Spleen (tissue), 11 donors: Measurements from ENCODE around the gene ALK. TPM values are rescaled to one million over a fixed set of nuclear protein-coding genes. Genes with fewer than 3 reads are reported as not detected.

ENCODE experiments used
- DNase-seq: peaks from one replicate; pipeline ENCODE4 v3.0.0-alpha.2; 2020
- H3K27ac ChIP-seq, 8 donors: fragments of 200-600 bp; sonication (generic) in 7 of 8; 1 replicate in 4 of 8; 2 replicates in 4 of 8; pipeline versions ENCODE4 v1.5.0 to v1.8.0; 2016 to 2021; ENCODE audit warnings: inconsistent platforms in 4 of 8, mild to moderate bottlenecking in 4 of 8, moderate library complexity in 1 of 8
- H3K27me3 ChIP-seq, 7 donors: fragments of 200-600 bp; sonication (generic) in 6 of 7; replicated peaks in 1 of 7; 1 replicate in 4 of 7; 2 replicates in 3 of 7; pipeline versions ENCODE4 v1.5.0 to v1.8.0; 2016 to 2021; ENCODE audit warnings: inconsistent platforms in 3 of 7, mild to moderate bottlenecking in 1 of 7
- H3K36me3 ChIP-seq, 6 donors: fragments of 200-600 bp; sonication (generic) in 5 of 6; 1 replicate in 4 of 6; 2 replicates in 2 of 6; pipeline versions ENCODE4 v1.5.0 to v1.8.0; 2016 to 2021; ENCODE audit warnings: inconsistent platforms in 2 of 6
- H3K4me1 ChIP-seq, 6 donors: fragments of 200-600 bp; sonication (generic) in 5 of 6; 1 replicate in 3 of 6; 2 replicates in 3 of 6; pipeline versions ENCODE4 v1.5.0 to v1.8.0; 2016 to 2021; ENCODE audit warnings: inconsistent platforms in 3 of 6
- H3K4me3 ChIP-seq, 8 donors: fragments of 200-600 bp; sonication (generic) in 7 of 8; 1 replicate in 4 of 8; 2 replicates in 4 of 8; pipeline versions ENCODE4 v1.5.0 to v1.8.0; 2016 to 2021; ENCODE audit warnings: inconsistent platforms in 4 of 8, mild to moderate bottlenecking in 4 of 8, moderate library complexity in 2 of 8
- H3K9me3 ChIP-seq, 8 donors: fragments of 200-600 bp; sonication (generic) in 7 of 8; 1 replicate in 4 of 8; 2 replicates in 4 of 8; pipeline versions ENCODE4 v1.5.0 to v1.8.0; 2016 to 2021; ENCODE audit warnings: inconsistent platforms in 4 of 8
- POLR2A ChIP-seq, 3 donors: fragments of 450-650 bp; IDR thresholded peaks; one replicate each; pipeline ENCODE4 v1.5.1; 2017; ENCODE audit warnings: antibody characterized with exemption in 3 of 3, mild to moderate bottlenecking in 1 of 3
- POLR2AphosphoS5 ChIP-seq, 3 donors: sonication (generic); formaldehyde crosslinking; IDR thresholded peaks; one replicate each; pipeline ENCODE4 v1.5.1; 2017; ENCODE audit warnings: antibody characterized with exemption in 3 of 3
- WGBS, 5 donors: extraction: QIAGEN DNeasy Blood & Tissue Kit in 3 of 5; methylation state at CpG; one replicate each; pipeline versions ENCODE4 v1.1.5 to v1.1.7; 2013 to 2018; 5-methylcytosine and 5-hydroxymethylcytosine counted together
- intact Hi-C: fragments of 100-400 bp; cut with DNase I; formaldehyde crosslinking; loops from one replicate; pipeline ENCODE4 v1.15.0; 2023; ENCODE audit warnings: low total_unique reads
- polyA plus RNA-seq, 3 donors: library from polyadenylated mRNA; stranded (reverse); fragments of 200-250 nt; gene quantifications; one replicate each; pipeline ENCODE4 v1.2.1, GENCODE V29; 2013
- total RNA-seq, 7 donors: library from RNA; depleted of rRNA in 3 of 7; stranded (reverse); fragments of >200 nt in 3 of 7; fragmentation: NEBNext Ultra II Directional in 4 of 7; extraction: Animal tissue kit (Norgen Biotek cat#: 25700) in 4 of 7; gene quantifications; one replicate each; pipeline versions ENCODE4 v1.1.0 to v1.2.1, GENCODE V29; 2016 to 2021
- TF ChIP-seq, protein P1 (sequence below), 11 experiments: fragments of 200-600 bp in 7 of 11; fragments of 450-650 bp in 4 of 11; sonication (generic) in 4 of 11; IDR thresholded peaks in 8 of 11; conservative IDR thresholded peaks in 3 of 11; 1 replicate in 7 of 11; 2 replicates in 4 of 11; pipeline versions ENCODE4 v1.4.0 to v1.8.0; 2016 to 2021; ENCODE audit warnings: antibody characterized with exemption in 11 of 11, inconsistent platforms in 4 of 11, mild to moderate bottlenecking in 1 of 11
- donor health status: healthy with polysubstance abuse.
- donor health status: DM: no; HTN: no; CAD: no; lungs with moderate emphysema.
- donor health status: DM: no; HTN: no; CAD: no.
- donor health status: Bipolar disorder and iron deficiency.
- donor health status: healthy.
- donor health status: DM: no; HTN: no; CAD: no.
- donor health status: DM: yes; HTN: yes; CAD: no.

The ALK gene
- total and polyA plus RNA-seq, 10 donors: 0.03 to 0.28 (median 0.06) TPM; not detected in 7

DNA sequence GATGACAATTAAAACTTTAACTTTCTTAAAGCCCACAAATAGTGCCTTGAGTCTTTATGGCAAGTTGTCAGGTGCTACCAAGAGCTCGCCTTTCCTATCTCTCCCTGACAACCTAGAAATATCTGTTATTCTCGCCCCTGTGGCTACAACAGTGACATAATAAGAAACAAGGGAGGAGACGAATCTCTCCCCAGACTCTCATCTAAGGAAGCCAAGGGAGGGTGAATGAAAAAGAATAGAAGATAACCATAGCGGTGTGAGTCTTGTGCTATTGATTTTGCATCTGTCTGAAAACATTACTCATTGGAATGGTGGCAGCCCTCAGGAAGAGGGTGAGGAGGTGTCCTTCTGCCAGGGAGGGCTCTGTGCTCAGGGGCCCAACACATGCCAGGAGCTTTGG is 114.3 kb downstream of the ALK start:
- intact Hi-C loops: no loop called here
- no peak for DNase-seq
- Histone ChIP-seq H3K27me3 (peaks cover 0 to 6% (median 0%) of the 10 kb centered on the region in 7 donors), H3K4me3 (no peak overlapping the region), H3K27ac (no peak overlapping the region), H3K4me1 (no peaks in the 10 kb centered on the region), H3K36me3 (no peaks in the 10 kb centered on the region), H3K9me3 (no peaks in the 10 kb centered on the region)
- TF ChIP-seq POLR2A (IDR thresholded peaks at IDR 0.05): no peak
- TF ChIP-seq, protein P1, sequence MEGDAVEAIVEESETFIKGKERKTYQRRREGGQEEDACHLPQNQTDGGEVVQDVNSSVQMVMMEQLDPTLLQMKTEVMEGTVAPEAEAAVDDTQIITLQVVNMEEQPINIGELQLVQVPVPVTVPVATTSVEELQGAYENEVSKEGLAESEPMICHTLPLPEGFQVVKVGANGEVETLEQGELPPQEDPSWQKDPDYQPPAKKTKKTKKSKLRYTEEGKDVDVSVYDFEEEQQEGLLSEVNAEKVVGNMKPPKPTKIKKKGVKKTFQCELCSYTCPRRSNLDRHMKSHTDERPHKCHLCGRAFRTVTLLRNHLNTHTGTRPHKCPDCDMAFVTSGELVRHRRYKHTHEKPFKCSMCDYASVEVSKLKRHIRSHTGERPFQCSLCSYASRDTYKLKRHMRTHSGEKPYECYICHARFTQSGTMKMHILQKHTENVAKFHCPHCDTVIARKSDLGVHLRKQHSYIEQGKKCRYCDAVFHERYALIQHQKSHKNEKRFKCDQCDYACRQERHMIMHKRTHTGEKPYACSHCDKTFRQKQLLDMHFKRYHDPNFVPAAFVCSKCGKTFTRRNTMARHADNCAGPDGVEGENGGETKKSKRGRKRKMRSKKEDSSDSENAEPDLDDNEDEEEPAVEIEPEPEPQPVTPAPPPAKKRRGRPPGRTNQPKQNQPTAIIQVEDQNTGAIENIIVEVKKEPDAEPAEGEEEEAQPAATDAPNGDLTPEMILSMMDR (IDR thresholded peaks at IDR 0.05 in 8 of 11, conservative IDR thresholded peaks at IDR 0.05 in 3 of 11): no peak
- TF ChIP-seq POLR2AphosphoS5 (IDR thresholded peaks at IDR 0.05): no peak
- WGBS, 5 donors: 75 to 89% (median 76%) methylated on average over 4 of the region's 4 CpGs

DNA sequence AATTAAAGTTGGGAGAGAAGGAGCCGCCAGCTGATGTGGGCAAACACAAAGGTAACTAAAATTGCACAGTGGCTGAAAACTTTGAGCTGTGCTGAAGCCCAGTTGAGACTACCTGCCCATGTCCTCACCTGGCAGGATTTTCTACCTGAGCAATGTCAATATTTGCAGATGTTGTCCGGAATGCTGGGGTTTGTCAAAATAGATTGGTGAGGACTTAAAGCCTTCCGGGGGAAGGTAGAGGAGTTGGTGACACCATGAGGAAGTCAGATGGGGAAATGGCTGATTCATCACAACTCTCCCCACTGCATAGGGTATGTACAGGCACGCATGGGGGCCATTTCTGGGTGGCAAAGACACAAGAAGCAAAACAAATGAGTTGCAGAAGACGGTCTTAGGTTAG is 114.9 kb downstream of the ALK start:
- Histone ChIP-seq H3K4me1 (no peaks in the 10 kb centered on the region), H3K4me3 (no peak overlapping the region), H3K27me3 (peaks cover 0 to under 1% (median 0%) of the 10 kb centered on the region in 7 donors), H3K9me3 (no peaks in the 10 kb centered on the region), H3K36me3 (no peaks in the 10 kb centered on the region), H3K27ac (no peak overlapping the region)
- WGBS, 5 donors: 64 to 76% (median 75%) methylated on average over 5 of the region's 5 CpGs
- intact Hi-C loops: no loop called here
- TF ChIP-seq POLR2A (IDR thresholded peaks at IDR 0.05): no peak
- DNase-seq: no peak

DNA sequence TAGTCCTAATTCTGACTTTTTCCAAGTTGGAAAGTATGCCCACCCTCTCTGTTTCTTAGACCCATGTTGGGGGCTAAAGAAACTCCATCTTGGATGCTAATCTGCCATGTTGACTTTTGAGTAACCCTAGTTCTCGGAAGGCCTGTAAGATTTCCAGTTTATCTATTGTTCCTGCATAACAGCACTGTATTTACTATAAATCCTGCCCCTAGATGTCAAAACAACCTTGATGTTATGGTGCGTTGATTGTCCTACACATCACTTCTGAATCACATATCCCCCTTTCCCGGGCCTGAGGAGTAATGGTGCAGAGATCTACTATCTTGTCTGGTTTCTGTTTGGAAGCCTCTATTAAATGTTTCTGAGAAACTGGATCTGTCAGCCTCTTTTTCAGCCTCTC is 116.7 kb downstream of the ALK start:
- peaks cover 0 to 6% (median 0%) of the 10 kb centered on the region in 7 donors for H3K27me3 ChIP-seq
- no peaks in the 10 kb centered on the region for H3K36me3 ChIP-seq
- no peak overlapping the region for H3K27ac ChIP-seq
- no peaks in the 10 kb centered on the region for H3K9me3 ChIP-seq
- TF ChIP-seq, protein P1 (IDR thresholded peaks at IDR 0.05 in 8 of 11, conservative IDR thresholded peaks at IDR 0.05 in 3 of 11): no peak
- TF ChIP-seq POLR2A (IDR thresholded peaks at IDR 0.05): no peak
- no peak for TF ChIP-seq POLR2AphosphoS5 (IDR thresholded peaks at IDR 0.05)
- WGBS, 5 donors: 87 to 95% (median 89%) methylated on average over 3 of the region's 3 CpGs
- no peak for DNase-seq
- intact Hi-C loops: no loop called here
- H3K4me3 ChIP-seq: no peak overlapping the region
- H3K4me1 ChIP-seq: no peaks in the 10 kb centered on the region

DNA sequence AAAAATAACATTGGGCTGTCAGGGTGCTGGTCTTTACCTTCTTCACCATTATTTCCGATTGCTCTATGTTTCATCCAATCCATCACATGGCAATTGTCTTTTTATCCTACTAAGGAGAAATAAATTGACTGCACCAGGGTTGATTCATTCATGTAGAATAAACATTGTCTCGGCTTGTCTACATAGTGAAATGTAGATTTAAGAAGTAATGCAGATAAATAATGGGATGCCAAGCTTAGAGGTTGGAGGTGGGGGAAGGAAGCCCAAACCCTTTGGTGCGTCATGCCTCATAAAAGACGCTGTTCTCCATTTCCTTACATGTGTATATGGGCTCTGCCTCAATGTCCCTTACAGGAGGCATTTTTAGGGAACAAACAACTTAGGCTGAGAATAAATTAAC is 117.8 kb downstream of the ALK start:
- H3K4me3 ChIP-seq: no peak overlapping the region
- no peaks in the 10 kb centered on the region for H3K9me3 ChIP-seq
- TF ChIP-seq POLR2A (IDR thresholded peaks at IDR 0.05) (no peak), POLR2AphosphoS5 (IDR thresholded peaks at IDR 0.05) (no peak)
- TF ChIP-seq, protein P1 (IDR thresholded peaks at IDR 0.05 in 8 of 11, conservative IDR thresholded peaks at IDR 0.05 in 3 of 11): no peak
- 79 to 90% (median 83%) methylated on average over 4 of the region's 4 CpGs for WGBS, 5 donors
- no peaks in the 10 kb centered on the region for H3K4me1 ChIP-seq
- H3K27ac ChIP-seq: no peak overlapping the region
- peaks cover 0 to 13% (median 0%) of the 10 kb centered on the region in 7 donors for H3K27me3 ChIP-seq
- intact Hi-C loops: no loop called here
- DNase-seq: no peak
- H3K36me3 ChIP-seq: no peaks in the 10 kb centered on the region

DNA sequence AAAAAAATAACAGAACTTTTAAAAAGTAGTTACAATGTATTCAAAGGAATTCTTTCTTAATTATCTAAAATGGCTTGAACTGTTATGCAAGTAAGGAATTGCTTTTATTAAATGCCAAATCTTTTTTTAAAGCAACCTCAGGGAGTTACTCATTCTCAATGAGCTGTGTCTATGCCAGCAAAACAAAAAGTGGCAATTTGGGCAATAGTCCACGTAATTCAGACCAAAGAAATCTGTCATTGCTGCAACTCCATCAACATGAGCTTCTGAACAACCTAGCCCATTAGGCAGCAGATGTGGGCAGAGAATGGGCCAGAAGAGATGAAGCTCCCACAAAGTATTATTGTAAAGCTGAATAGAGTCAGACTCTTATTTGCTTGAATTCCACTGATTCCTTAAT is 118.4 kb downstream of the ALK start:
- intact Hi-C loops: no loop called here
- Histone ChIP-seq H3K27me3 (peaks cover 0 to 14% (median 0%) of the 10 kb centered on the region in 7 donors), H3K9me3 (no peaks in the 10 kb centered on the region), H3K27ac (no peak overlapping the region), H3K4me1 (no peaks in the 10 kb centered on the region), H3K36me3 (no peaks in the 10 kb centered on the region), H3K4me3 (no peak overlapping the region)
- DNase-seq: no peak
- 38 to 64% (median 49%) methylated on average over 1 of the region's 1 CpG for WGBS, 5 donors
- TF ChIP-seq, protein P1 (IDR thresholded peaks at IDR 0.05 in 8 of 11, conservative IDR thresholded peaks at IDR 0.05 in 3 of 11): no peak
- TF ChIP-seq POLR2A (IDR thresholded peaks at IDR 0.05): no peak
- no peak for TF ChIP-seq POLR2AphosphoS5 (IDR thresholded peaks at IDR 0.05)
